ENCODE data around the gene UVSSA. TPM values are rescaled to one million over a fixed set of nuclear protein-coding genes. Genes with fewer than 3 reads are reported as not detected.
A peak's percentile ranks its signal among the peaks of the same experiment; 100 is the strongest.

UVSSA gene
- total and polyA plus RNA-seq, 9 of the 15 experiments (the other 6 are each of a cell fraction or from before 2014, with no cell fraction given), result 0.21 to 14.6 (median 3.3) TPM

GRCh38 chr4:1317177-1318045 lies 29.6 kb upstream of the UVSSA start:
- Histone ChIP-seq H3K27ac (ENCODE audit: extremely low read depth, low read depth, low read length) (no peak overlapping the region), H3K79me2 (ENCODE audit: control insufficient read depth, insufficient read depth, low read length) (peaks cover 4% of the 10 kb centered on the region; the same call in 1 of the 3 replicates), H3K4me1 (replicated peaks in 1 of 2; ENCODE audit: control insufficient read depth in 2 of 2, insufficient read depth in 2 of 2, low read length in 2 of 2) (peaks cover 0 to 16% of the 10 kb centered on the region in 2 experiments; a peak in 1 of 5 replicates), H2AFZ (ENCODE audit: low read depth, low read length) (no peak overlapping the region), H3K36me3 (ENCODE audit: control insufficient read depth, insufficient read depth, low read length) (peaks cover 81% of the 10 kb centered on the region; the same call in 2 of the 3 replicates), H3K9me1 (ENCODE audit: control insufficient read depth, insufficient read depth, low read length) (no peaks in the 10 kb centered on the region), H3K4me2 (ENCODE audit: insufficient read depth, low read length) (no peak overlapping the region), H3K9ac (ENCODE audit: insufficient read depth in 1 of 2, low read depth in 2 of 2, low read length in 2 of 2) (peak overlapping the region in 1 of 2 experiments; percentile 45; a peak in 1 of 4 replicates), H3K4me3 (no peak overlapping the region), H3K27me3 (ENCODE audit: control insufficient read depth in 2 of 2, insufficient read depth in 2 of 2, low read length in 2 of 2) (no peaks in the 10 kb centered on the region), H4K20me1 (replicated peaks; ENCODE audit: control insufficient read depth, insufficient read depth, low read length) (no peaks in the 10 kb centered on the region; the same call in 1 of the 2 replicates), H3K9me3 (replicated peaks; ENCODE audit: control insufficient read depth, insufficient read depth, low read depth, low read length) (no peaks in the 10 kb centered on the region)
- POLR2A ChIA-PET, result interaction anchor here (0.6 to 1.2 kb wide), 2 partner anchors 8 to 171 kb away, joined by 4 to 5 read pairs; no protein-coding TSS in a partner anchor
- BruUV-seq (replicated peaks), result no TSS peak
- 97% methylated on average over 23 of the region's 29 CpGs for WGBS (ENCODE audit: insufficient coverage, low coverage, missing lambda C conversion rate)
- FAIRE-seq (no peak), ATAC-seq (no peak), DNase-seq (ENCODE audit: extremely low read depth in 1 of 4, low spot score in 3 of 4) (no peak)
- CTCF ChIA-PET (ENCODE audit: low intra/inter-chr PET ratio), result no interaction called here
- TF ChIP-seq PHF21A (IDR thresholded peaks at IDR 0.05; ENCODE audit: borderline replicate concordance, low read depth) (no peak), ZNF445 (CRISPR knock-in tag; IDR thresholded peaks at IDR 0.05; ENCODE audit: low read depth) (no peak), CBFA2T2 (conservative IDR thresholded peaks at IDR 0.05) (no peak), POLR2G (IDR thresholded peaks at IDR 0.05; ENCODE audit: low read depth, low read length) (peak; percentile 12; the same call in 1 of the 2 replicates)
- intact Hi-C loops (cut with micrococcal nuclease) (no loop called here), in situ Hi-C loops (cut with MboI) (no loop called here)

All from K562 (cell line).